Measurements from ENCODE around the gene STK17A.
"Not testable (repeated sequence)": the region's sequence is repeated elsewhere in the genome, so short reads cannot be mapped to it uniquely, and the experiment has no call there.

The STK17A gene

DNA sequence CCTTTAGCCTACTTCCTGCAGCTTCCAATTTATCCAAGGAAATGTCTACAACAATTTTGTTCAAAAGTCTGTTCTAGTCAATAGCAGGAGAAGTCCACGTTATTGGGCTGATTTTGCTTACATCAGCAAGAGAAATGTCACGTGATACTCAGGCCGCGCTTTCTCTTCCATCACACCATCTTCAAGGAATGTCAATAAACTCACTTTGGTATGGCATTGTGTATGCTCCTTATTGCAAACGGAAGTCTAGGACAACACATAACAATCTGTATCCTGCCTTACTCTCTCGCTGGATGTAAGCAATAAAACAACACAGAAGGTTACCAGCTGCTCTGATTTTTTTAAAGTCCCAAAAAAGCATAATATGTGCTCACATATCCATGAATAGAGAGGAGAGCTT is 17.1 kb upstream of the STK17A start:
- H3K4me3 ChIP-seq (ENCODE audit: low read depth, low read length): no peak overlapping the region
- no peak for TF ChIP-seq CTCF (IDR thresholded peaks at IDR 0.05; ENCODE audit: borderline replicate concordance, insufficient read depth, low read depth, low read length)

DNA sequence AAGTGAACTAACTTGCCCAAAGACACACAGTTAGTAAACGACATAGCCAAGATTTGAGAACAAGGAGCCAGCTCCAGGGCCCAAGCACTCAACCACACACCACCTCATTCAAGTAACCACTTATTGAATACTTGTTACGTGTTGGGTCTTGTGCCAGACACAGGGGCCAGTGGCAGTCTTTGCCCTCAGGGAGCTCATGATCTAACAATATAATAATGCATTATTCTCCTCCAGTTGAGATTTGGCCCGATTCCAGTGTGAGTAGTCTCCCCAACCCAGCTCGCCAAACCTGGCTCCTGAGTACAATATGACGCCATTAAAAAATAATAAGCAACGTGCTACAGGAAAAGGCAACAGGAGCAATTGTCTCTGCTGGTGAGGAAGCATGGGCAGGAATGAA is 14.4 kb upstream of the STK17A start:
- no peak for TF ChIP-seq CTCF (IDR thresholded peaks at IDR 0.05; ENCODE audit: borderline replicate concordance, insufficient read depth, low read depth, low read length)
- no peak overlapping the region for H3K4me3 ChIP-seq (ENCODE audit: low read depth, low read length)

DNA sequence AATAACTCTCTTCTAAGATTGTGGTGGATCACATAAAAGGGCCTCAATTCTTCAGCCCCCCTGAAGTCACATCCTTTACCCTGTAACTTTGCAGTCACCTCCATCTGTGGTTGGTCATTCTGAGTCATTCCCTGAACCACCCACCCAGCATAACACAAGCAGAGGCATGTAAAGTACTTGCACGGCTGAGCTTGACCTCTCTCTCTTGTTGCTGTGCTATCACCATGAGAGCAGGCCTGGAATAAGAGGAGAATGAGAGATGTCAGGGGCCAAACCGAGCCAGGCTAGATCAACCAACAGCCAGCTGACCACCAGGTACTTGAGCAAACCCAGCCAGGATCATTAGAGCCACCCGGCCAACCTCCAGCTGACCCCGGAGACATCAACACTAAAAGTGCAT is 13.5 kb upstream of the STK17A start:
- TF ChIP-seq CTCF (IDR thresholded peaks at IDR 0.05; ENCODE audit: borderline replicate concordance, insufficient read depth, low read depth, low read length): no peak
- H3K4me3 ChIP-seq (ENCODE audit: low read depth, low read length): no peak overlapping the region

GRCh38 chr7:43570688-43571365 is 12.1 kb upstream of the STK17A start:
- H3K4me3 ChIP-seq (ENCODE audit: low read depth, low read length): no peak overlapping the region
- no peak for TF ChIP-seq CTCF (IDR thresholded peaks at IDR 0.05; ENCODE audit: borderline replicate concordance, insufficient read depth, low read depth, low read length)

DNA sequence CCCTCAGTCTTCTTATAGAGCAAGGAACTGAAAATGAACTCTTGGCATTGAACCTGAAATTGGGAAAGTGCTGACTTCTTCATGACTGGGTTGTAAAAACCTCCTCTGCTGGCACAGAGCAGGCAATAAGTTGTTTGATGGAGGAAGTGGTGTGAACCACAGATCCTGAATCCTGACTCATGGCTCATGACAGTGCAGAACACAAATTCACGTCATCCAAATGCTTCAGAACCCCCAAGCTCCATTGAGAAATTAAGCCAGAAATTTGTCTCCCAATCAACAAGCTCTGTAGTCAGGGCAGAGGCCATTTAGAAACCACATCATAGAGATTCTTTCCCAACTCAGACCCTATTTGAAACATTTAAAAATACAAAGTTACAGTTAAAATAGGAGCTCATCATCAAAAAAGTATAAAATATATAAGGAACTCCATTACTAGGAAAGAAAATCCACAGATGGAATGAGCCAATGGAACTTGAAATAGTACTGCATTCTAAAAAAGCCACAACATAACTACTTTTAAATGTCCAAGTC is 10.3 kb upstream of the STK17A start:
- no peak for TF ChIP-seq CTCF (IDR thresholded peaks at IDR 0.05; ENCODE audit: borderline replicate concordance, insufficient read depth, low read depth, low read length)
- H3K4me3 ChIP-seq (ENCODE audit: low read depth, low read length): no peak overlapping the region

DNA sequence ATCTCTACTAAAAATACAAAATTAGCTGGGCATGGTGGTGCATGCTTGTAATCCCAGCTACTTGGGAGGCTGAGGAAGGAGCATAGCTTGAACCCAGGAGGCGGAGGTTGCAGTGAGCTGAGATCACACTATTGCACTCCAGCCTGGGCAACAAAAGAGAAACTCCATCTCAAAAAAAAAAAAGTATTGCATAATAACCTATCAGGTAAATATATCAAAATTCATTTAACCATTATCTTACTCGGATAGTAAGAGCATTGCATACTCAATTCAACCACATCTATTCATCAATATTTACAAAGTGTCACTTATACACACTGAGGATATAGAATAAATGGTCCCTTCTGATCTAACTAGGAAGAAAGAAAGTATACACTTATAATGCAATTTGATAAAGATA is 9.1 kb upstream of the STK17A start:
- H3K4me3 ChIP-seq (ENCODE audit: low read depth, low read length): not testable (repeated sequence)

GRCh38 chr7:43575506-43575905 is 7.4 kb upstream of the STK17A start:
- no peak overlapping the region for H3K4me3 ChIP-seq (ENCODE audit: low read depth, low read length)
- TF ChIP-seq CTCF (IDR thresholded peaks at IDR 0.05; ENCODE audit: borderline replicate concordance, insufficient read depth, low read depth, low read length): no peak
